Neural progenitor cell (in vitro differentiated cells): ENCODE results near the gene ACSBG1. TPM values are rescaled to one million over a fixed set of nuclear protein-coding genes. Genes with fewer than 3 reads are reported as not detected.

ENCODE experiments used
- DNase-seq: peaks from one replicate; pipeline ENCODE4 v3.0.0-alpha.2; 2016; ENCODE audit warnings: low spot score
- H2AFZ ChIP-seq: fragments of 200-600 bp; sonication (generic); replicated peaks from 2 replicates; pipeline ENCODE4 v1.6.1; 2016; ENCODE audit warnings: antibody characterized with exemption
- H3F3A ChIP-seq: fragments of 200-600 bp; sonication (generic); 2 replicates; pipeline ENCODE4 v1.6.1; 2016; ENCODE audit warnings: antibody characterized with exemption, low read depth
- H3K27ac ChIP-seq: fragments of 200-600 bp; sonication (generic); 2 replicates; pipeline ENCODE4 v1.5.1; 2016; ENCODE audit warnings: mild to moderate bottlenecking
- H3K27me3 ChIP-seq: fragments of 200-600 bp; sonication (generic); 2 replicates; pipeline ENCODE4 v1.6.1; 2016; ENCODE audit warnings: mild to moderate bottlenecking, moderate library complexity
- H3K36me3 ChIP-seq: fragments of 200-600 bp; sonication (generic); 2 replicates; pipeline ENCODE4 v1.5.1; 2016
- H3K4me1 ChIP-seq: fragments of 200-600 bp; sonication (generic); 2 replicates; pipeline ENCODE4 v1.6.1; 2016; ENCODE audit warnings: mixed run types
- H3K4me2 ChIP-seq: fragments of 200-600 bp; sonication (generic); 2 replicates; pipeline ENCODE4 v1.6.1; 2016
- H3K4me3 ChIP-seq: fragments of 200-600 bp; sonication (generic); 2 replicates; pipeline ENCODE4 v1.5.1; 2016
- H3K79me2 ChIP-seq: fragments of 200-600 bp; sonication (generic); 2 replicates; pipeline ENCODE4 v1.6.1; 2016; ENCODE audit warnings: low read depth
- H3K9ac ChIP-seq: fragments of 200-600 bp; sonication (generic); 2 replicates; pipeline ENCODE4 v1.6.1; 2016
- H3K9me3 ChIP-seq: fragments of 200-600 bp; sonication (generic); 2 replicates; pipeline ENCODE4 v1.5.1; 2016; ENCODE audit warnings: low read depth
- H4K20me1 ChIP-seq: fragments of 200-600 bp; sonication (generic); 2 replicates; pipeline ENCODE4 v1.6.1; 2016; ENCODE audit warnings: low read depth
- H3K27ac Mint-ChIP-seq: 3 replicates; pipeline ENCODE4 v1.8.0; 2021; ENCODE audit warnings: mixed read lengths
- H3K27me3 Mint-ChIP-seq: 2 replicates; pipeline ENCODE4 v1.8.0; 2022; ENCODE audit warnings: low read depth, mild to moderate bottlenecking, inconsistent platforms, moderate library complexity, mixed read lengths; ENCODE audit not compliant: insufficient read depth
- H3K36me3 Mint-ChIP-seq: 3 replicates; pipeline ENCODE4 v1.8.0; 2021; ENCODE audit warnings: mixed read lengths
- H3K4me1 Mint-ChIP-seq: 3 replicates; pipeline ENCODE4 v1.8.0; 2021; ENCODE audit warnings: mixed read lengths
- H3K4me3 Mint-ChIP-seq: 3 replicates; pipeline ENCODE4 v1.8.0; 2021; ENCODE audit warnings: mild to moderate bottlenecking, moderate library complexity, mixed read lengths
- H3K9me3 Mint-ChIP-seq: 3 replicates; pipeline ENCODE4 v1.8.0; 2020; ENCODE audit warnings: mixed read lengths
- EZH2 ChIP-seq: fragments of 200-600 bp; sonication (generic); IDR thresholded peaks from 2 replicates; pipeline ENCODE4 v1.6.1; 2017; ENCODE audit warnings: antibody characterized with exemption, mild to moderate bottlenecking, moderate library complexity
- EZH2phosphoT487 ChIP-seq: fragments of 200-600 bp; sonication (generic); IDR thresholded peaks from 2 replicates; pipeline ENCODE4 v1.6.1; 2017; ENCODE audit warnings: antibody characterized with exemption
- total RNA-seq: library from RNA; depleted of rRNA; stranded (reverse); fragments of >200 nt; gene quantifications from 2 replicates; pipeline ENCODE4 v1.2.3, GENCODE V29; 2015; ENCODE audit warnings: low replicate concordance
- TF ChIP-seq, protein P1 (sequence below): fragments of 200-600 bp; sonication (generic); IDR thresholded peaks from 2 replicates; pipeline ENCODE4 v1.5.1; 2017; ENCODE audit warnings: antibody characterized with exemption, mild to moderate bottlenecking

ACSBG1 gene
- total RNA-seq, 1 donor from 2014 or later: 0.11 TPM

DNA sequence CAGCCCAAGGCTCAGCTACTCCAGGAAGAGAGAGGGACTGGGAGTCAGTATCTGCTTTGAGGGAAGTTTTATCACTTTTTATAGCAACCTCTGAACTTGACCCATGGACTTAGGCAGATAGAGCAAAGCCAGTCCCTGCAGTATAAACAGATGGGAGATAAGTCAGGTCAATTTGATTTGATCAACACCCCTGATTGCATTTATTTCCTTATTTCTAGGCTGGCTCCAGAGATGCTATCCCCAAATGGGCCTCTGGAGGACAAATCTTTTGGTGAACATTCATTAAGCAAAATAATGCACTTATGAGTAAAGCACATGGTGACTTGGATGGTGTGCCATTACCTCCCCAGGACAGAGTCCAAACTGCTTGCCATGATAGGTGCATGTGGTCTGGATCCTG is 94.1 kb downstream of the ACSBG1 start:
- H3K4me3 Mint-ChIP-seq: no peak overlapping the region
- no peak overlapping the region for H3K27ac Mint-ChIP-seq
- H3K36me3 Mint-ChIP-seq: no peaks in the 10 kb centered on the region

DNA sequence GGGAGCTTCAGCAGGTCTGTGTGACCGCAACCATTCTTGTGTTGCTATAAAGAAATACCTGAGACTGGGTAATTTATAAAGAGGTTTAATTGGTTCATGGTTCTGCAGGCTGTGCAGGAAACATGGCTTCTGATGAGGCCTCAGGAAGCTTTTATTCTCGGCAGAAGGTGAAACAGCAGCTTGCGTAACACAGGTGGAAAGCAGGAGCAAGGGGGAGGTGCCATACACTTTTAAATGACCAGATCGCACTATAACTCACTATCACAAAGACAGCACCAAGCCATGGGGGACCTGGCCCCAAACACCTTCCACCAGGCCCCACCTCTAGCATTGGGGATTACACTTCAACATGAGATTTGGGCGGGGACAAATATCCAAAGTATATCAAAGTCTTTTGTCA is 94.8 kb downstream of the ACSBG1 start:
- Histone ChIP-seq H3K4me1 (no peaks in the 10 kb centered on the region), H3F3A (no peaks in the 10 kb centered on the region), H3K9ac (no peak overlapping the region), H3K4me3 (no peak overlapping the region), H3K4me2 (no peak overlapping the region), H3K79me2 (no peaks in the 10 kb centered on the region), H4K20me1 (no peaks in the 10 kb centered on the region), H2AFZ (no peak overlapping the region), H3K36me3 (no peaks in the 10 kb centered on the region), H3K9me3 (no peaks in the 10 kb centered on the region), H3K27me3 (no peaks in the 10 kb centered on the region), H3K27ac (no peak overlapping the region)
- no peak overlapping the region for H3K27ac Mint-ChIP-seq
- DNase-seq: no peak
- H3K4me3 Mint-ChIP-seq: no peak overlapping the region
- H3K36me3 Mint-ChIP-seq: no peaks in the 10 kb centered on the region
- TF ChIP-seq EZH2 (no peak), EZH2phosphoT487 (no peak)
- TF ChIP-seq, protein P1, sequence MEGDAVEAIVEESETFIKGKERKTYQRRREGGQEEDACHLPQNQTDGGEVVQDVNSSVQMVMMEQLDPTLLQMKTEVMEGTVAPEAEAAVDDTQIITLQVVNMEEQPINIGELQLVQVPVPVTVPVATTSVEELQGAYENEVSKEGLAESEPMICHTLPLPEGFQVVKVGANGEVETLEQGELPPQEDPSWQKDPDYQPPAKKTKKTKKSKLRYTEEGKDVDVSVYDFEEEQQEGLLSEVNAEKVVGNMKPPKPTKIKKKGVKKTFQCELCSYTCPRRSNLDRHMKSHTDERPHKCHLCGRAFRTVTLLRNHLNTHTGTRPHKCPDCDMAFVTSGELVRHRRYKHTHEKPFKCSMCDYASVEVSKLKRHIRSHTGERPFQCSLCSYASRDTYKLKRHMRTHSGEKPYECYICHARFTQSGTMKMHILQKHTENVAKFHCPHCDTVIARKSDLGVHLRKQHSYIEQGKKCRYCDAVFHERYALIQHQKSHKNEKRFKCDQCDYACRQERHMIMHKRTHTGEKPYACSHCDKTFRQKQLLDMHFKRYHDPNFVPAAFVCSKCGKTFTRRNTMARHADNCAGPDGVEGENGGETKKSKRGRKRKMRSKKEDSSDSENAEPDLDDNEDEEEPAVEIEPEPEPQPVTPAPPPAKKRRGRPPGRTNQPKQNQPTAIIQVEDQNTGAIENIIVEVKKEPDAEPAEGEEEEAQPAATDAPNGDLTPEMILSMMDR: no peak
- H3K9me3 Mint-ChIP-seq: no peaks in the 10 kb centered on the region
- H3K27me3 Mint-ChIP-seq: no peaks in the 10 kb centered on the region
- no peaks in the 10 kb centered on the region for H3K4me1 Mint-ChIP-seq

More for the DNA sequence above, 94.1 kb downstream of the ACSBG1 start:
- Histone ChIP-seq H3K9ac (no peak overlapping the region), H3F3A (no peaks in the 10 kb centered on the region), H2AFZ (no peak overlapping the region), H3K27ac (no peak overlapping the region), H3K36me3 (no peaks in the 10 kb centered on the region), H3K4me1 (no peaks in the 10 kb centered on the region), H3K79me2 (no peaks in the 10 kb centered on the region), H3K4me3 (no peak overlapping the region), H3K27me3 (no peaks in the 10 kb centered on the region), H3K4me2 (no peak overlapping the region), H4K20me1 (no peaks in the 10 kb centered on the region), H3K9me3 (no peaks in the 10 kb centered on the region)
- Mint-ChIP-seq H3K27me3 (no peaks in the 10 kb centered on the region), H3K4me1 (no peaks in the 10 kb centered on the region), H3K9me3 (no peaks in the 10 kb centered on the region)
- no peak for DNase-seq
- TF ChIP-seq, protein P1: no peak
- no peak for TF ChIP-seq EZH2
- no peak for TF ChIP-seq EZH2phosphoT487

DNA sequence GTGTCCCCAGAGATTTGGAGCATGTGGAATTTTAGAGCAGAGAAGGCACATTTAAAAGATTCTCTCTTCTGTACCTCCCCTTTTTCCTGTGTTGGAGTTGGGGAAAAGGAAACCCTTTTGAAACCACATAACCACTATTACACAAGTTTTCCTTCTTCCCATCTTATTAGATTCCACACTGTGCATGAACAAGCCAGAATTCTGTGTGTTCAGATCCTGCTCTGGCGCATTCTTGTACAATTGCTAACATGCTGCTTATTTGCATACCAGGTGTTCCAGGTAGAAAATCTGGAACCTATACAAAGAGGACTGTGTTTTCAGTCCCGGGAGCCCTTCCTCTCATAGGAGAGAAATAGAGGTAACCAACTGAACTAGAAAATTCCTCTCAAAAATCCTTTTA is 100.6 kb downstream of the ACSBG1 start:
- Histone ChIP-seq H3K27me3 (no peaks in the 10 kb centered on the region), H3K27ac (no peak overlapping the region), H3K79me2 (no peaks in the 10 kb centered on the region), H2AFZ (no peak overlapping the region), H3K4me3 (no peak overlapping the region), H3K4me1 (peaks cover 12% of the 10 kb centered on the region), H3K9ac (no peak overlapping the region), H3K36me3 (no peaks in the 10 kb centered on the region), H4K20me1 (no peaks in the 10 kb centered on the region), H3K4me2 (no peak overlapping the region), H3F3A (peaks cover 24% of the 10 kb centered on the region), H3K9me3 (no peaks in the 10 kb centered on the region)
- Mint-ChIP-seq H3K4me1 (peaks cover 26% of the 10 kb centered on the region), H3K27me3 (no peaks in the 10 kb centered on the region), H3K27ac (no peak overlapping the region), H3K9me3 (no peaks in the 10 kb centered on the region), H3K36me3 (no peaks in the 10 kb centered on the region), H3K4me3 (no peak overlapping the region)
- TF ChIP-seq, protein P1: no peak
- TF ChIP-seq EZH2phosphoT487 (no peak), EZH2 (no peak)
- DNase-seq: no peak
